ENCODE data around the gene SWI5. TPM values are rescaled to one million over a fixed set of nuclear protein-coding genes. Genes with fewer than 3 reads are reported as not detected.

The SWI5 gene
- total and polyA plus RNA-seq, 3 experiments from 2014 or later, result 18.1 to 27.8 (median 20.9) TPM

GRCh38 chr9:128249558-128249907 lies 26.5 kb upstream of the SWI5 start:
- Mint-ChIP-seq H3K4me3 (peak overlapping the region; percentile 83 to 90 (median 87)), H3K4me1 (peaks cover 17 to 23% (median 20%) of the 10 kb centered on the region in 3 donors), H3K27me3 (peaks cover 3 to 6% of the 10 kb centered on the region in 2 donors), H3K9me3 (no peaks in the 10 kb centered on the region), H3K27ac (peak overlapping the region; percentile 72 to 95 (median 88)), H3K36me3 (no peaks in the 10 kb centered on the region)
- ChIA-PET CTCF (interaction anchor here (1.1 to 2.3 kb wide), 3 partner anchors 8 to 39 kb away, joined by 3 to 7 read pairs (median 3); partner anchors contain the start of genes GOLGA2 and SWI5), POLR2A (interaction anchor here (0.6 to 2.1 kb wide), 2 partner anchors 26 to 261 kb away, joined by 6 to 20 read pairs; partner anchors contain the start of genes GOLGA2 and SWI5)
- Histone ChIP-seq H3K4me3 (ENCODE audit: low read length) (peak overlapping the region; percentile 71), H3K4me1 (ENCODE audit: insufficient read depth, low read length) (peaks cover 19% of the 10 kb centered on the region), H3K27ac (ENCODE audit: low read depth, low read length) (peak overlapping the region; percentile 51), H3K27me3 (ENCODE audit: insufficient read depth, low read length, poor library complexity, severe bottlenecking) (peaks cover under 1% of the 10 kb centered on the region), H3K9me3 (ENCODE audit: low read length) (no peaks in the 10 kb centered on the region), H3K36me3 (ENCODE audit: insufficient read depth, low read length) (no peaks in the 10 kb centered on the region)
- no peak for DNase-seq

- Histone ChIP-seq H3K4me3 (ENCODE audit: low read length) (peak overlapping the region; percentile 71), H3K9me3 (ENCODE audit: low read length) (no peaks in the 10 kb centered on the region), H3K27ac (ENCODE audit: low read depth, low read length) (peak overlapping the region; percentile 51), H3K27me3 (ENCODE audit: insufficient read depth, low read length, poor library complexity, severe bottlenecking) (no peaks in the 10 kb centered on the region), H3K4me1 (ENCODE audit: insufficient read depth, low read length) (peaks cover 19% of the 10 kb centered on the region), H3K36me3 (ENCODE audit: insufficient read depth, low read length) (no peaks in the 10 kb centered on the region)
- H3K36me3 Mint-ChIP-seq, result no peaks in the 10 kb centered on the region
- ChIA-PET POLR2A (interaction anchor here (0.6 to 2.1 kb wide), 5 partner anchors 21 to 170 kb away, joined by 3 to 20 read pairs (median 3); partner anchors contain the start of genes CERCAM, DNM1, GOLGA2 and SWI5), CTCF (interaction anchor here (0.7 to 2.3 kb wide), 7 partner anchors 9 to 568 kb away, joined by 3 to 7 read pairs (median 3); partner anchors contain the start of genes ENDOG, GOLGA2 and SWI5)
- H3K27ac Mint-ChIP-seq, result peak overlapping the region; percentile 72 to 95 (median 88)
- DNase-seq, result peak; percentile 95 to 99 (median 98)
- no peaks in the 10 kb centered on the region for H3K9me3 Mint-ChIP-seq
- H3K4me3 Mint-ChIP-seq, result peak overlapping the region; percentile 83 to 90 (median 87)
- H3K27me3 Mint-ChIP-seq, result peaks cover 3 to 5% of the 10 kb centered on the region in 2 donors
- H3K4me1 Mint-ChIP-seq, result peaks cover 17 to 23% (median 20%) of the 10 kb centered on the region in 3 donors
Measured at GRCh38 chr9:128249908-128250838, 25.9 kb upstream of the SWI5 start.

- H3K27me3 Mint-ChIP-seq, result peaks cover 0 to 1% of the 10 kb centered on the region in 2 donors
- no peaks in the 10 kb centered on the region for H3K9me3 Mint-ChIP-seq
- no peak for DNase-seq
- peaks cover 19% of the 10 kb centered on the region for H3K4me1 ChIP-seq (ENCODE audit: insufficient read depth, low read length)
- no peaks in the 10 kb centered on the region for H3K9me3 ChIP-seq (ENCODE audit: low read length)
- H3K4me3 ChIP-seq (ENCODE audit: low read length), result peak overlapping the region; percentile 32
- peaks cover 13 to 20% (median 17%) of the 10 kb centered on the region in 3 donors for H3K4me1 Mint-ChIP-seq
- no peaks in the 10 kb centered on the region for H3K27me3 ChIP-seq (ENCODE audit: insufficient read depth, low read length, poor library complexity, severe bottlenecking)
- H3K27ac Mint-ChIP-seq, result peak overlapping the region in 5 of 8 donors; percentile 14 to 79 (median 56)
- H3K4me3 Mint-ChIP-seq, result peak overlapping the region; percentile 75 to 86 (median 82)
- H3K36me3 ChIP-seq (ENCODE audit: insufficient read depth, low read length), result no peaks in the 10 kb centered on the region
- H3K36me3 Mint-ChIP-seq, result peaks cover 0 to under 1% (median 0%) of the 10 kb centered on the region in 3 donors
- POLR2A ChIA-PET, result interaction anchor here (0.8 to 2.1 kb wide), 4 partner anchors 20 to 169 kb away, joined by 3 to 20 read pairs (median 3); partner anchors contain the start of genes CERCAM, DNM1, GOLGA2 and SWI5
- no peak overlapping the region for H3K27ac ChIP-seq (ENCODE audit: low read depth, low read length)
- CTCF ChIA-PET, result interaction anchor here (1.1 to 2.3 kb wide), 6 partner anchors 10 to 567 kb away, joined by 3 to 7 read pairs (median 3); partner anchors contain the start of genes ENDOG, GOLGA2 and SWI5
Measured at GRCh38 chr9:128250839-128251731, 25.0 kb upstream of the SWI5 start.

- Mint-ChIP-seq H3K27me3 (peaks cover 0 to 1% of the 10 kb centered on the region in 2 donors), H3K4me1 (peaks cover 13 to 20% (median 17%) of the 10 kb centered on the region in 3 donors), H3K9me3 (no peaks in the 10 kb centered on the region), H3K27ac (peak overlapping the region in 5 of 8 donors; percentile 5 to 79 (median 54)), H3K4me3 (peak overlapping the region; percentile 60 to 86 (median 78)), H3K36me3 (peaks cover 0 to 2% (median 0%) of the 10 kb centered on the region in 3 donors)
- H3K4me1 ChIP-seq (ENCODE audit: insufficient read depth, low read length), result peaks cover 19% of the 10 kb centered on the region
- ChIA-PET POLR2A (no interaction called here), CTCF (no interaction called here)
- no peak overlapping the region for H3K4me3 ChIP-seq (ENCODE audit: low read length)
- H3K36me3 ChIP-seq (ENCODE audit: insufficient read depth, low read length), result no peaks in the 10 kb centered on the region
- H3K27me3 ChIP-seq (ENCODE audit: insufficient read depth, low read length, poor library complexity, severe bottlenecking), result no peaks in the 10 kb centered on the region
- H3K27ac ChIP-seq (ENCODE audit: low read depth, low read length), result no peak overlapping the region
- no peak for DNase-seq
- no peaks in the 10 kb centered on the region for H3K9me3 ChIP-seq (ENCODE audit: low read length)
Measured at GRCh38 chr9:128251732-128252100, 24.4 kb upstream of the SWI5 start.

GRCh38 chr9:128252317-128253139 lies 23.5 kb upstream of the SWI5 start:
- Histone ChIP-seq H3K27ac (ENCODE audit: low read depth, low read length) (no peak overlapping the region), H3K27me3 (ENCODE audit: insufficient read depth, low read length, poor library complexity, severe bottlenecking) (no peaks in the 10 kb centered on the region), H3K36me3 (ENCODE audit: insufficient read depth, low read length) (no peaks in the 10 kb centered on the region), H3K4me1 (ENCODE audit: insufficient read depth, low read length) (peaks cover 19% of the 10 kb centered on the region), H3K4me3 (ENCODE audit: low read length) (no peak overlapping the region), H3K9me3 (ENCODE audit: low read length) (no peaks in the 10 kb centered on the region)
- ChIA-PET POLR2A (no interaction called here), CTCF (interaction anchor here (1.0 kb wide), 1 partner anchor 89 kb away, joined by 3 read pairs; no protein-coding TSS in a partner anchor)
- peaks cover 0 to 1% of the 10 kb centered on the region in 2 donors for H3K27me3 Mint-ChIP-seq
- H3K27ac Mint-ChIP-seq, result peak overlapping the region in 3 of 8 donors; percentile 4 to 23 (median 11)
- no peaks in the 10 kb centered on the region for H3K9me3 Mint-ChIP-seq
- H3K4me3 Mint-ChIP-seq, result peak overlapping the region in 5 of 7 donors; percentile 1 to 83 (median 11)
- no peak for DNase-seq
- H3K4me1 Mint-ChIP-seq, result peaks cover 13 to 20% (median 17%) of the 10 kb centered on the region in 3 donors
- peaks cover 1 to 10% (median 1%) of the 10 kb centered on the region in 3 donors for H3K36me3 Mint-ChIP-seq

- H3K4me1 Mint-ChIP-seq, result peaks cover 13 to 20% (median 17%) of the 10 kb centered on the region in 3 donors
- no peaks in the 10 kb centered on the region for H3K9me3 ChIP-seq (ENCODE audit: low read length)
- no peak overlapping the region for H3K4me3 Mint-ChIP-seq
- no peaks in the 10 kb centered on the region for H3K27me3 ChIP-seq (ENCODE audit: insufficient read depth, low read length, poor library complexity, severe bottlenecking)
- H3K36me3 Mint-ChIP-seq, result peaks cover 1 to 17% (median 3%) of the 10 kb centered on the region in 3 donors
- no peak overlapping the region for H3K27ac ChIP-seq (ENCODE audit: low read depth, low read length)
- CTCF ChIA-PET, result interaction anchor here (1.0 kb wide), 1 partner anchor 88 kb away, joined by 3 read pairs; no protein-coding TSS in a partner anchor
- DNase-seq, result no peak
- H3K27me3 Mint-ChIP-seq, result peaks cover 0 to 1% of the 10 kb centered on the region in 2 donors
- no peak overlapping the region for H3K4me3 ChIP-seq (ENCODE audit: low read length)
- no peaks in the 10 kb centered on the region for H3K9me3 Mint-ChIP-seq
- H3K27ac Mint-ChIP-seq, result no peak overlapping the region
- H3K36me3 ChIP-seq (ENCODE audit: insufficient read depth, low read length), result no peaks in the 10 kb centered on the region
- POLR2A ChIA-PET, result no interaction called here
- H3K4me1 ChIP-seq (ENCODE audit: insufficient read depth, low read length), result peaks cover 19% of the 10 kb centered on the region
Measured at GRCh38 chr9:128253140-128253990, 22.7 kb upstream of the SWI5 start.
